Coronary artery (tissue), 2 donors: ENCODE data around the gene DNTT.

Experiments used
- DNase-seq: peaks from one replicate; pipeline ENCODE4 v3.0.0-alpha.2; 2017; ENCODE audit warnings: low spot score
- H3K27ac ChIP-seq, 2 donors: fragments of 200-600 bp; sonication (generic); one replicate each; pipeline ENCODE4 v1.5.1; 2016 to 2019
- H3K4me3 ChIP-seq: fragments of 200-600 bp; sonication (generic); 2 replicates; pipeline ENCODE4 v1.5.1; 2016; ENCODE audit warnings: mild to moderate bottlenecking, moderate library complexity
- CTCF ChIP-seq: fragments of 200-600 bp; sonication (generic); IDR thresholded peaks from one replicate; pipeline ENCODE4 v1.5.1; 2019; ENCODE audit warnings: antibody characterized with exemption

Gene DNTT

GRCh38 chr10:96368971-96369370, 64.7 kb downstream of the DNTT start:
- H3K27ac ChIP-seq: no peak overlapping the region
- no peak for TF ChIP-seq CTCF
- DNase-seq: peak; percentile 29

GRCh38 chr10:96369890-96370583, 65.8 kb downstream of the DNTT start:
- no peak for TF ChIP-seq CTCF
- peak; percentile 65 for DNase-seq
- no peak overlapping the region for H3K4me3 ChIP-seq
- no peak overlapping the region for H3K27ac ChIP-seq

More at GRCh38 chr10:96368971-96369370, 64.7 kb downstream of the DNTT start:
- no peak overlapping the region for H3K4me3 ChIP-seq

GRCh38 chr10:96370584-96371157, 66.4 kb downstream of the DNTT start:
- peak; percentile 59 for TF ChIP-seq CTCF
- no peak overlapping the region for H3K27ac ChIP-seq
- peak; percentile 70 for DNase-seq
- H3K4me3 ChIP-seq: no peak overlapping the region

GRCh38 chr10:96371356-96371755, 67.1 kb downstream of the DNTT start:
- Histone ChIP-seq H3K4me3 (no peak overlapping the region), H3K27ac (no peak overlapping the region)
- TF ChIP-seq CTCF: no peak
- no peak for DNase-seq

GRCh38 chr10:96374004-96374403, 69.8 kb downstream of the DNTT start:
- Histone ChIP-seq H3K27ac (no peak overlapping the region), H3K4me3 (no peak overlapping the region)
- TF ChIP-seq CTCF: no peak
- no peak for DNase-seq

GRCh38 chr10:96374639-96374984, 70.4 kb downstream of the DNTT start:
- Histone ChIP-seq H3K4me3 (peak overlapping the region; percentile 68), H3K27ac (no peak overlapping the region)
- no peak for DNase-seq
- TF ChIP-seq CTCF: no peak
